Tibial nerve (tissue), 4 donors: Measurements from ENCODE around the gene CPSF6.

ENCODE experiments used
- CTCF ChIP-seq, 5 experiments: fragments of 200-600 bp in 3 of 5; fragments of 450-650 bp in 2 of 5; sonication (generic) in 3 of 5; IDR thresholded peaks; one replicate each; pipeline ENCODE4 v1.5.1; 2016 to 2019; ENCODE audit warnings: antibody characterized with exemption in 5 of 5, mild to moderate bottlenecking in 3 of 5, moderate library complexity in 2 of 5
- EP300 ChIP-seq, 2 donors: sonication (generic); formaldehyde crosslinking; IDR thresholded peaks; one replicate each; pipeline ENCODE4 v1.6.1; 2017; ENCODE audit warnings: antibody characterized with exemption in 2 of 2, mild to moderate bottlenecking in 1 of 2

DNA sequence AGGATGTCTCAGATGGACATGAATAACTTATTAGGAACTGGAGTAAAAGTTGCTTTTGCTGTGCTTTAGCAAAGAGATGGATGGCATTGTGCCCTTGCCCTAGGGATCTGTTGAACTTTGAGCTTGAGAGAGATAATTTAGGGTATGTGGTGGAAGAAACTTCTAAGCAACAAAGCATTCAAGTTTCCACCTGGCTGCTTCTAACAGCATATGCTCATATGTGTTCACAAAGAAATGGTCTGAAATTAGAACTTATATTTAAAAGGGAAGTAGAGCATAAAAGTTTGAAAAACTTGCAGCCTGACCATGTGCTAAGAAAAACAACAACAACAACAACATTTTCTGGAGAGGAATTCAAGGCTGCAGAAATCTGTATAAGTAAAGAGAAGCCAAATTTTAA lies 7.9 kb upstream of the CPSF6 start:
- TF ChIP-seq CTCF (IDR thresholded peaks at IDR 0.05) (no peak), EP300 (IDR thresholded peaks at IDR 0.05) (no peak)
